SK-N-SH (cell line): ENCODE measurements around the gene TRAM2. TPM values are rescaled to one million over a fixed set of nuclear protein-coding genes. Genes with fewer than 3 reads are reported as not detected.

ENCODE experiments used
- CTCF ChIA-PET: fragments of 300-600, 350-600 bp; formaldehyde crosslinking; extraction: SDS; loops from one replicate; lab custom pipeline; 2021; lab: Yijun Ruan, JAX
- POLR2A ChIA-PET: fragments of 350-600 bp; sonication (Branson Sonifier 250); formaldehyde crosslinking; extraction: SDS; loops from one replicate; lab custom pipeline; 2020; ENCODE audit warnings: antibody characterized with exemption, inconsistent platforms; lab: Yijun Ruan, JAX
- DNase-seq: peaks from one replicate; pipeline ENCODE4 v3.0.0; 2012
- H2AFZ ChIP-seq: fragments of 200-600 bp; sonication (generic); 2 replicates; pipeline ENCODE4 v1.8.1; 2016; ENCODE audit warnings: antibody characterized with exemption, mild to moderate bottlenecking, low read depth
- H3F3A ChIP-seq: fragments of 200-600 bp; sonication (generic); replicated peaks from 2 replicates; pipeline ENCODE3; 2016; ENCODE audit warnings: antibody characterized with exemption, mild to moderate bottlenecking; ENCODE audit not compliant: insufficient read depth
- H3K27ac ChIP-seq, 2 experiments: fragments of 200-500 bp in 1 of 2; fragments of 200-600 bp in 1 of 2; sonication (Bioruptor generic) in 1 of 2; sonication (generic), shearing (Covaris generic) in 1 of 2; 2 replicates each; pipeline versions ENCODE4 v1.5.1 to v1.6.1; 2014 to 2016; ENCODE audit warnings: low read depth in 2 of 2, inconsistent platforms in 1 of 2, low read length in 1 of 2, mild to moderate bottlenecking in 1 of 2, mixed read lengths in 1 of 2
- H3K27me3 ChIP-seq: fragments of 200-600 bp; sonication (generic), shearing (Covaris generic); 2 replicates; pipeline ENCODE4 v1.6.1; 2016; ENCODE audit warnings: mixed run types; ENCODE audit not compliant: insufficient read depth
- H3K36me3 ChIP-seq, 2 experiments: fragments of 200-500 bp in 1 of 2; fragments of 200-600 bp in 1 of 2; sonication (Bioruptor generic) in 1 of 2; sonication (generic) in 1 of 2; replicated peaks in 1 of 2; 2 replicates each; pipeline versions ENCODE3 to v1.5.1; 2014 to 2016; ENCODE audit warnings: low read length in 1 of 2, mild to moderate bottlenecking in 1 of 2; ENCODE audit not compliant: insufficient read depth in 2 of 2, control insufficient read depth in 1 of 2
- H3K4me1 ChIP-seq, 2 experiments: fragments of 200-500 bp in 1 of 2; fragments of 200-600 bp in 1 of 2; sonication (Bioruptor generic) in 1 of 2; sonication (generic), shearing (Covaris generic) in 1 of 2; 2 replicates each; pipeline versions ENCODE4 v1.5.1 to v1.6.1; 2014 to 2016; ENCODE audit warnings: low read depth in 1 of 2, low read length in 1 of 2, mixed run types in 1 of 2; ENCODE audit not compliant: insufficient read depth in 2 of 2, control insufficient read depth in 1 of 2
- H3K4me2 ChIP-seq: fragments of 200-600 bp; sonication (generic), shearing (Covaris generic); 2 replicates; pipeline ENCODE4 v1.6.1; 2017; ENCODE audit warnings: mixed run types
- H3K4me3 ChIP-seq, 2 experiments: fragments of 200-500 bp in 1 of 2; fragments of 200-600 bp in 1 of 2; sonication (Bioruptor generic) in 1 of 2; sonication (generic), shearing (Covaris generic) in 1 of 2; 2 replicates each; pipeline versions ENCODE4 v1.5.1 to v1.8.1; 2014 to 2016; ENCODE audit warnings: low read depth in 2 of 2, inconsistent platforms in 1 of 2, low read length in 1 of 2, mild to moderate bottlenecking in 1 of 2, mixed read lengths in 1 of 2, moderate library complexity in 1 of 2
- H3K79me2 ChIP-seq: fragments of 200-600 bp; sonication (generic); 2 replicates; pipeline ENCODE4 v1.8.1; 2017; ENCODE audit warnings: mild to moderate bottlenecking; ENCODE audit not compliant: insufficient read depth
- H3K9ac ChIP-seq: fragments of 200-600 bp; sonication (generic); 2 replicates; pipeline ENCODE4 v1.6.1; 2017; ENCODE audit warnings: mixed run types
- H3K9me2 ChIP-seq: fragments of 200-600 bp; sonication (generic); 2 replicates; pipeline ENCODE4 v1.6.1; 2017; ENCODE audit warnings: mixed run types
- H3K9me3 ChIP-seq: fragments of 200-600 bp; sonication (generic); 2 replicates; pipeline ENCODE4 v1.6.1; 2017; ENCODE audit warnings: mixed run types, mild to moderate bottlenecking, moderate library complexity
- H4K20me1 ChIP-seq: fragments of 200-600 bp; sonication (generic); 2 replicates; pipeline ENCODE4 v1.6.1; 2017; ENCODE audit warnings: mild to moderate bottlenecking, mixed run types; ENCODE audit not compliant: insufficient read depth
- EP300 ChIP-seq, 2 experiments: IDR thresholded peaks; 2 replicates each; pipeline versions ENCODE4 v1.4.0 to v1.6.1; 2012; ENCODE audit warnings: borderline replicate concordance in 1 of 2, low read depth in 1 of 2, low read length in 1 of 2
- EZH2phosphoT487 ChIP-seq: fragments of 200-600 bp; sonication (generic); IDR thresholded peaks from 2 replicates; pipeline ENCODE4 v1.6.1; 2017; ENCODE audit warnings: low read depth, mixed run types, mild to moderate bottlenecking, antibody characterized with exemption, moderate library complexity, borderline replicate concordance
- FOSL2 ChIP-seq: IDR thresholded peaks from 2 replicates; pipeline ENCODE4 v1.4.0; 2012; ENCODE audit warnings: low read depth, mild to moderate bottlenecking, moderate library complexity, borderline replicate concordance
- FOXJ3 ChIP-seq: sonication (generic); formaldehyde crosslinking; IDR thresholded peaks from 2 replicates; pipeline ENCODE4 v1.5.1; 2020; ENCODE audit warnings: mild to moderate bottlenecking, missing genetic modification reagents
- FOXM1 ChIP-seq: IDR thresholded peaks from 2 replicates; pipeline ENCODE4 v1.4.0; 2012; ENCODE audit warnings: low read depth, mild to moderate bottlenecking
- GATA2 ChIP-seq: sonication (generic); formaldehyde crosslinking; IDR thresholded peaks from 2 replicates; pipeline ENCODE4 v1.5.0; 2020; ENCODE audit warnings: mild to moderate bottlenecking, missing genetic modification reagents
- MEF2A ChIP-seq: IDR thresholded peaks from 2 replicates; pipeline ENCODE4 v1.4.0; 2012; ENCODE audit warnings: low read depth, borderline replicate concordance
- NFIC ChIP-seq: IDR thresholded peaks from 2 replicates; pipeline ENCODE4 v1.4.0; 2012; ENCODE audit warnings: borderline replicate concordance
- NRF1 ChIP-seq: IDR thresholded peaks from 2 replicates; pipeline ENCODE4 v1.6.1; 2012; ENCODE audit warnings: low read depth, mild to moderate bottlenecking, low read length
- RFX5 ChIP-seq: IDR thresholded peaks from 2 replicates; pipeline ENCODE4 v1.6.1; 2012; ENCODE audit warnings: mild to moderate bottlenecking, improper control_type of control experiment, low read length
- TAF1 ChIP-seq: IDR thresholded peaks from 2 replicates; pipeline ENCODE4 v1.6.1; 2012; ENCODE audit warnings: low read depth, mild to moderate bottlenecking, low read length, moderate library complexity, borderline replicate concordance
- TCF12 ChIP-seq: IDR thresholded peaks from 2 replicates; pipeline ENCODE4 v1.4.0; 2012
- TEAD4 ChIP-seq: IDR thresholded peaks from 2 replicates; pipeline ENCODE4 v1.4.0; 2012; ENCODE audit warnings: mild to moderate bottlenecking, borderline replicate concordance; ENCODE audit not compliant: insufficient read depth
- WGBS: methylation state at CpG from one replicate; pipeline ENCODE4 v1.1.6; 2017; ENCODE audit warnings: low lambda C conversion rate; 5-methylcytosine and 5-hydroxymethylcytosine counted together
- polyA plus RNA-seq, 3 experiments: library from polyadenylated mRNA; depleted of rRNA; stranded (reverse); fragments of >200 nt; gene quantifications; 2 replicates each; pipeline ENCODE4 v1.2.3, GENCODE V29; 2012
- TF ChIP-seq, protein P1 (sequence below): IDR thresholded peaks from 2 replicates; pipeline ENCODE4 v1.4.0; 2012; ENCODE audit warnings: low read depth, borderline replicate concordance
- TF ChIP-seq, protein P2 (sequence below): fragments of 150-350 bp; IDR thresholded peaks from 2 replicates; pipeline ENCODE4 v1.6.1; 2017; ENCODE audit warnings: antibody characterized with exemption, low read length, low read depth, borderline replicate concordance
- TF ChIP-seq, protein P3 (sequence below): IDR thresholded peaks from 2 replicates; pipeline ENCODE4 v1.4.0; 2012; ENCODE audit warnings: low read depth, borderline replicate concordance
- TF ChIP-seq, protein P4 (sequence below): fragments of 200-600 bp; sonication (generic); IDR thresholded peaks from 2 replicates; pipeline ENCODE4 v1.6.1; 2017; ENCODE audit warnings: antibody characterized with exemption, mild to moderate bottlenecking, moderate library complexity

Gene TRAM2
- polyA plus RNA-seq, 1 of the 3 experiments (the other 2 are of a cell fraction): 26.4 TPM

DNA sequence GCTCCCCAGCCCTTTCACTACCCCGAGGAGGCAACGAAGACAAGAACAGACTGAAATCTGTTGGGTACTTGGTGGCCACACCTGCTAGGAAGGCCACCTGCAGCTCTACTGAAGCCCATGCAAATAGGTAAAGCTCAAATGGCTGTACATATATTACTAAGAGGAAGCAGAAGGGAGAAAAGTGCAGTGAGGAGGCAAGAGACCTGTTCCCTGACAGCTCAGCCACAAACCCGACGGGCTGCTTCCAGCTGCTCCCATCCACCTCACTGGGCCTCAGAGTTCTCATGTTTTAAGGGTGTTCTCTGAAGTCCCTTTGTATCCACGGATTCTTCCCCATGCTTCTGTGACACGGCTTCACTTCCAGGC, 24.6 kb downstream of the TRAM2 start:
- peak overlapping the region; percentile 82 to 91 for H3K27ac ChIP-seq
- H3K36me3 ChIP-seq: peaks cover 0 to 2% of the 10 kb centered on the region in 2 experiments
- no peaks in the 10 kb centered on the region for H3K9me2 ChIP-seq
- H3K4me2 ChIP-seq: peak overlapping the region; percentile 66
- H3K4me3 ChIP-seq: peak overlapping the region in 1 of 2 experiments; percentile 2; a peak in 1 of 4 replicates
- peak overlapping the region; percentile 42; the same call in 1 of the 2 replicates for H3K9ac ChIP-seq
- H3K4me1 ChIP-seq: peaks cover 56 to 70% of the 10 kb centered on the region in 2 experiments
- no peaks in the 10 kb centered on the region for H4K20me1 ChIP-seq
- H3K9me3 ChIP-seq: no peaks in the 10 kb centered on the region
- TF ChIP-seq FOXJ3 (CRISPR knock-in tag): no peak
- H2AFZ ChIP-seq: no peak overlapping the region
- no peak for DNase-seq
- WGBS: 79% methylated on average over 5 of the region's 6 CpGs
- H3K27me3 ChIP-seq: no peaks in the 10 kb centered on the region
- H3K79me2 ChIP-seq: peaks cover 98% of the 10 kb centered on the region
- CTCF ChIA-PET: interaction anchor here (1.0 to 2.9 kb wide), 8 partner anchors 12 to 136 kb away, joined by 3 to 15 read pairs (median 4); no protein-coding TSS in a partner anchor
- POLR2A ChIA-PET: interaction anchor here (1.1 kb wide), 1 partner anchor 24 kb away, joined by 3 read pairs; the partner anchor contains the start of gene TRAM2
- peaks cover 57% of the 10 kb centered on the region for H3F3A ChIP-seq

DNA sequence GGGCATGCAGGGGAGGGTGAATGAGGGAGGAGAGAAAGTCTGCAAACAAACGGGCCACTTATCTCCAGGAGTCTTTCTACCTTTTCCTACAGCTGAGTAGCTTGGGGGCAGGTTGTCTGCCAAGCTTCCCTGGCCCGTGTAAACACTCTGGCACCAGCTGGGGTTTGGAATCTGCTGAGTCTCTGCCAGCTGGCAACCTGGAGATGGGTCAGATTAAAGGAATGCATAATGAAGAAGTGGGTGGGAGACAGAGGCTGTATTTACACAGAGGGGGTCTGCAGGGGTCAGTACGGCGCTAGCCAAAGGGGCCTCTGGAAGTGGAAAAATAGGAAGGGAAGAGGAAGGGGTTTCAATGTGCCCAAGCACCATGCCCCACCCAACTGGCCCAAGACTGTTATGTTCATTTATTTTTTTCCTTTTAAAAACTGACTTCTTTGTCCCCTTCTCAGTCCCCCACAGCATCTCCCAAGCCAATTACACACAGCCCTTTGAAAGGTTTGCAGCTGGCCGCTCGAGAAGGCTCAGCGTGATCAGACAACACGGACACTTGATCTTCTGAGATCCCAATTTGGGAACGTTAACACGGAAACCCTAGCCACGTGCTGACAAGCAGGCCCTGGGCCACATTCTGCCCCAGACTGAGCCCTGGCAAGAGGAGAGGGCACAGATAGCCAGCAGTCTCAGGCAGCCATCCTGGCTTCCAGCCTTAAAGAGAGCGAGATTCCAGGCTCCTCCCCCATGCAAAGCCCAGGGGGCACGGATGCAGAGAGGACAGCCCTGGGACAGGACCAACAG, 25.2 kb downstream of the TRAM2 start:
- peaks cover 98% of the 10 kb centered on the region for H3K79me2 ChIP-seq
- peaks cover 0 to 2% of the 10 kb centered on the region in 2 experiments for H3K36me3 ChIP-seq
- H3K4me3 ChIP-seq: peak overlapping the region in 1 of 2 experiments; percentile 2; a peak in 1 of 4 replicates
- no peaks in the 10 kb centered on the region for H4K20me1 ChIP-seq
- peak; percentile 75 for DNase-seq
- WGBS: 23% methylated on average over 13 of the region's 13 CpGs
- H3K27ac ChIP-seq: peak overlapping the region; percentile 82 to 91
- H3K9me3 ChIP-seq: no peaks in the 10 kb centered on the region
- peaks cover 62 to 75% of the 10 kb centered on the region in 2 experiments for H3K4me1 ChIP-seq
- no peaks in the 10 kb centered on the region for H3K9me2 ChIP-seq
- H2AFZ ChIP-seq: no peak overlapping the region
- peak overlapping the region; percentile 42; the same call in 1 of the 2 replicates for H3K9ac ChIP-seq
- peak overlapping the region; percentile 66 for H3K4me2 ChIP-seq
- POLR2A ChIA-PET: interaction anchor here (0.6 to 1.1 kb wide), 2 partner anchors 23 to 25 kb away, joined by 3 read pairs; partner anchors contain the start of gene TRAM2
- H3F3A ChIP-seq: peaks cover 61% of the 10 kb centered on the region
- CTCF ChIA-PET: interaction anchor here (0.9 to 2.9 kb wide), 13 partner anchors 13 to 136 kb away, joined by 3 to 15 read pairs (median 4); no protein-coding TSS in a partner anchor
- H3K27me3 ChIP-seq: no peaks in the 10 kb centered on the region
- TF ChIP-seq FOXM1 (0 out of 2 replicates have a peak, but pooled peaks have one; percentile 25), NFIC (peak; percentile 99), TCF12 (peak; percentile 94), FOSL2 (peak; percentile 86), NRF1 (no peak), TAF1 (no peak), MEF2A (no peak; the same call in 1 of the 2 replicates), RFX5 (no peak), EP300 (IDR thresholded peaks at IDR 0.05; ENCODE audit: borderline replicate concordance in 1 of 2, low read depth in 1 of 2, low read length in 1 of 2) (peak; percentile 86 to 88; a peak in 3 of 4 replicates), GATA2 (CRISPR knock-in tag) (peak; percentile 94), TEAD4 (peak; percentile 90), EZH2phosphoT487 (no peak)
- TF ChIP-seq, protein P1, sequence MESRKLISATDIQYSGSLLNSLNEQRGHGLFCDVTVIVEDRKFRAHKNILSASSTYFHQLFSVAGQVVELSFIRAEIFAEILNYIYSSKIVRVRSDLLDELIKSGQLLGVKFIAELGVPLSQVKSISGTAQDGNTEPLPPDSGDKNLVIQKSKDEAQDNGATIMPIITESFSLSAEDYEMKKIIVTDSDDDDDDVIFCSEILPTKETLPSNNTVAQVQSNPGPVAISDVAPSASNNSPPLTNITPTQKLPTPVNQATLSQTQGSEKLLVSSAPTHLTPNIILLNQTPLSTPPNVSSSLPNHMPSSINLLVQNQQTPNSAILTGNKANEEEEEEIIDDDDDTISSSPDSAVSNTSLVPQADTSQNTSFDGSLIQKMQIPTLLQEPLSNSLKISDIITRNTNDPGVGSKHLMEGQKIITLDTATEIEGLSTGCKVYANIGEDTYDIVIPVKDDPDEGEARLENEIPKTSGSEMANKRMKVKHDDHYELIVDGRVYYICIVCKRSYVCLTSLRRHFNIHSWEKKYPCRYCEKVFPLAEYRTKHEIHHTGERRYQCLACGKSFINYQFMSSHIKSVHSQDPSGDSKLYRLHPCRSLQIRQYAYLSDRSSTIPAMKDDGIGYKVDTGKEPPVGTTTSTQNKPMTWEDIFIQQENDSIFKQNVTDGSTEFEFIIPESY: 0 out of 2 replicates have a peak, but pooled peaks have one; percentile 66
- TF ChIP-seq, protein P2, sequence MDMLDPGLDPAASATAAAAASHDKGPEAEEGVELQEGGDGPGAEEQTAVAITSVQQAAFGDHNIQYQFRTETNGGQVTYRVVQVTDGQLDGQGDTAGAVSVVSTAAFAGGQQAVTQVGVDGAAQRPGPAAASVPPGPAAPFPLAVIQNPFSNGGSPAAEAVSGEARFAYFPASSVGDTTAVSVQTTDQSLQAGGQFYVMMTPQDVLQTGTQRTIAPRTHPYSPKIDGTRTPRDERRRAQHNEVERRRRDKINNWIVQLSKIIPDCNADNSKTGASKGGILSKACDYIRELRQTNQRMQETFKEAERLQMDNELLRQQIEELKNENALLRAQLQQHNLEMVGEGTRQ: no peak
- TF ChIP-seq, protein P3, sequence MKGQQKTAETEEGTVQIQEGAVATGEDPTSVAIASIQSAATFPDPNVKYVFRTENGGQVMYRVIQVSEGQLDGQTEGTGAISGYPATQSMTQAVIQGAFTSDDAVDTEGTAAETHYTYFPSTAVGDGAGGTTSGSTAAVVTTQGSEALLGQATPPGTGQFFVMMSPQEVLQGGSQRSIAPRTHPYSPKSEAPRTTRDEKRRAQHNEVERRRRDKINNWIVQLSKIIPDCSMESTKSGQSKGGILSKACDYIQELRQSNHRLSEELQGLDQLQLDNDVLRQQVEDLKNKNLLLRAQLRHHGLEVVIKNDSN: no peak
- TF ChIP-seq, protein P4, sequence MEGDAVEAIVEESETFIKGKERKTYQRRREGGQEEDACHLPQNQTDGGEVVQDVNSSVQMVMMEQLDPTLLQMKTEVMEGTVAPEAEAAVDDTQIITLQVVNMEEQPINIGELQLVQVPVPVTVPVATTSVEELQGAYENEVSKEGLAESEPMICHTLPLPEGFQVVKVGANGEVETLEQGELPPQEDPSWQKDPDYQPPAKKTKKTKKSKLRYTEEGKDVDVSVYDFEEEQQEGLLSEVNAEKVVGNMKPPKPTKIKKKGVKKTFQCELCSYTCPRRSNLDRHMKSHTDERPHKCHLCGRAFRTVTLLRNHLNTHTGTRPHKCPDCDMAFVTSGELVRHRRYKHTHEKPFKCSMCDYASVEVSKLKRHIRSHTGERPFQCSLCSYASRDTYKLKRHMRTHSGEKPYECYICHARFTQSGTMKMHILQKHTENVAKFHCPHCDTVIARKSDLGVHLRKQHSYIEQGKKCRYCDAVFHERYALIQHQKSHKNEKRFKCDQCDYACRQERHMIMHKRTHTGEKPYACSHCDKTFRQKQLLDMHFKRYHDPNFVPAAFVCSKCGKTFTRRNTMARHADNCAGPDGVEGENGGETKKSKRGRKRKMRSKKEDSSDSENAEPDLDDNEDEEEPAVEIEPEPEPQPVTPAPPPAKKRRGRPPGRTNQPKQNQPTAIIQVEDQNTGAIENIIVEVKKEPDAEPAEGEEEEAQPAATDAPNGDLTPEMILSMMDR: peak; percentile 28; the same call in 1 of the 2 replicates
